GM18519 (cell line): ENCODE results near the gene ASXL2.
A peak's percentile ranks its signal among the peaks of the same experiment; 100 is the strongest.

ENCODE experiments used
- ATAC-seq: cut with Tn5 transposase; IDR thresholded peaks from one replicate; pipeline ENCODE4 v1.9.1; 2021; ENCODE audit warnings: mild to moderate bottlenecking, moderate library complexity; ENCODE audit not compliant: unreplicated experiment, low FRiP score

The ASXL2 gene

DNA sequence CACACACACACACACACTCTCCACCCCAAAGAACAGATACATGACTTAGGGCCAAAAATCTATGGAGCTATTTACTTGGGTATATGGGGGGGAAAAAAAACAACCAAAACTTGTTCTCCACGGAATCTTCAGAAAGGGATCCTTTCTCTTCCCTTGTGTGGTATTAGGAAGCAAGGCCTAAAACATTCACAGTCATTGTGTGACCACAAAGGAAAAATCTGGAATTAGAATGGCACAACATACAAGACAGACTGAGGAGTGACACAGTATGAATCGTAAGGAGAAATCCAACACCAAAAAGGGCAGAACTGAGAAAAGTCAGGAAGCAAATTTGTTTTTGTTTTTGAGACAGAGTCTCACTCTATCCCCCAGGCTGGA is 70.3 kb downstream of the ASXL2 start:
- no peak for ATAC-seq

DNA sequence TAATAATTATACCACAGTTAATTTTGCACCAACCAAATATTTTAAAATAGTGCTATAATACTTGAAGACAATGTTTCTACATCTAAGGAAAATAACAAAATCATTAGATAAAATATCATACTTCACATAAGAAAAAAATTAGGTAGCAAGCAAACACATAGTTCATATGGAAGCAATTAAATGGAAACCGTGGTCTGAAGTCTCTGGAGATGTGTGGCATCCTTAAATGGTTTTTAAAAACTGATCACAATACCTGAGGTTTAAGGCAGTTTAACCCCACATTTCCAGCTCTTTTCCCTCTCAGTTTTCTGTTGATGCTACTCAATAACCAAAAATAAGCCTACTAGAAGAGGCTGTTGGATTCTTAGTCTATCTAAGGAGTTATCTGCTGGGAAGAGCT is 71.3 kb downstream of the ASXL2 start:
- no peak for ATAC-seq

DNA sequence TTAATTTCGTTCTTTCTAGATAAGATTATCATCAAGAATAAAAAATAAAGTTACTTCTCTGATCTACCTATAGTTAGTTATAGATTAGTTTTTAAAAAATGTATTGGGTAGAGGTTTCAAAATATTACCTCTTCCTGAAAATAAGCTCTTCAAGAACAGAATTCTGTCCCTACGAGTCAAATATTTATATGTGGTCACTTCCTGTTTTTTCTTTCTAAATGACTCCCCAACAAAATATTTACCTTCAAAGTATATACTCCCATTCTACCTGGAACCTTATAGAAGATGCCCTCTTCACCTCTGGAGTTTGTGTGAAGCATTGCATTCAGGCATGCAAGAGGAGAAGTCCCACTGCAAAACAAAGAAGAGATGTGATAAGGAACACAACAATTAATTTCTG is 72.3 kb downstream of the ASXL2 start:
- no peak for ATAC-seq

DNA sequence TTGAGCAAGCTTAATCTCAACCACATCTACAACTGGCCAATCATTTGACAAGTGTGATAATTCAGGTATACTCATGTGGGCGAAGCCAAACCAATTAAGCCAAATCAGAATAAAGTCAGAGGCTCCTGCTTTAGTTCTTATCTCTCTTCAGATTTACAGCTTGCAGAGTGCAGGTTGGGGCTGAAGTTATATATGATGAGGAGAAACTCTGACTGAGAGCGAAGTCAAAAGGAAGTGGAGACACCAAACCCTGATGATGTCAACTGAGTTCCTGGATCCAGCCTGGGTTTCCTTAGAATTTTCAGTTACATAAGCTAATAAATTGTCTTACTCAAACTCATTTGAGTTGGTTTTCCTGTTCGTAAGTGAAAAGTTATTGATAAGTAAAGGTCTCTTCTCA is 73.9 kb downstream of the ASXL2 start:
- no peak for ATAC-seq

DNA sequence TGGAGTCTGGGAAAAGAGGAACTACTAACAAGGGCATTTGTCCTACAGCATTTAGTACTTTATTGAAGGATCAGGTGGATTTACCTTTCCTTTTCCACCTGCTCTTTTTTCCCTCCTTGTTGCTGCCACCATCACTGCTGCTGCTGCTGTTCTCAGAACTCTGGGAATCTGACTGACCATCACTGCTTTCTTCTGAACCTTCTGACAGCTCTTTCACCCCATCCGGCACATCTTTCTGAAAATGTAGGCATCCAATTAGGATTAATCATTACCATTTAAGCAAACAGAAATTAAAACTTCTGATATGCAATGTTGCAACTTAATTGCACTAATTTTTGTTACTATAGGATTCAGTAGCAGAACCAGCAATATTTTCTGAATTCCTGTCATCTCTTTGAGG is 79.0 kb downstream of the ASXL2 start:
- no peak for ATAC-seq

DNA sequence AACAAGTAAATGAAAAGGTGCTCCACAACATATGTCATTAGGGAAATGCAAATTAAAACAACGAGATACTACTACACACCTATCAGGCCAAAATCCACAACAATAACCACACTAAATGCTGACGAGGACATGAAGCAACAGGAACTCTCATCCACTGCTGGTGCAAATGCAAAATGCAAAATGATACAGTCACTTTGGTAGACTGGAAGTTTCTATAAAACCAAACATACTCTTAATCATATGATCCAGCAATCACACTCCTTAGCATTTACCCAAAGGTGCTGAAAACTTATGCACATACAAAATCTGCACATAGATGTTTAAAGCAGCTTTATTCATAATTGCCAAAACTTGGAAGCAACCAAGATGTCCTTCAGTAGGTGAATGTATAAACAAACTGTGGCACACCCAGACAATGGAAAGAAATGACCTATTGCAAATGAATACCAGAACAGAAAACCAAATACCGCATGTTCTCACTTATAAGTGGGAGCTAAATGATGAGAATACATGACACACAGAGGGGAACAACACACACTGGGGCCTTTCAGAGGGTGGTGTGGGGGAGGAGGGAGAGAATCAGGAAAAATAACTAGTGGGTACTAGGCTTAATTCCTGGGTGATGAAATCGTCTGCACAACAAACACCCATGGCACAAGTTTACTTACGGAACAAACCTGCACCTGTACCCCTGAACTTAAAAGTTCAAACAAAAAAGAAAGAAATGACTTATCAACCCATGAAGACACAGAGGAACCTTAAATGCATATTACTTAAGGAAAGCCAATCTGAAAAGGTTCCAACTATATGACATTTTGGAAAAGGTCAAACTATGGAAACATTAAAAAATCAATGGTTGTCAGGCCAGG is 80.4 kb downstream of the ASXL2 start:
- no peak for ATAC-seq

DNA sequence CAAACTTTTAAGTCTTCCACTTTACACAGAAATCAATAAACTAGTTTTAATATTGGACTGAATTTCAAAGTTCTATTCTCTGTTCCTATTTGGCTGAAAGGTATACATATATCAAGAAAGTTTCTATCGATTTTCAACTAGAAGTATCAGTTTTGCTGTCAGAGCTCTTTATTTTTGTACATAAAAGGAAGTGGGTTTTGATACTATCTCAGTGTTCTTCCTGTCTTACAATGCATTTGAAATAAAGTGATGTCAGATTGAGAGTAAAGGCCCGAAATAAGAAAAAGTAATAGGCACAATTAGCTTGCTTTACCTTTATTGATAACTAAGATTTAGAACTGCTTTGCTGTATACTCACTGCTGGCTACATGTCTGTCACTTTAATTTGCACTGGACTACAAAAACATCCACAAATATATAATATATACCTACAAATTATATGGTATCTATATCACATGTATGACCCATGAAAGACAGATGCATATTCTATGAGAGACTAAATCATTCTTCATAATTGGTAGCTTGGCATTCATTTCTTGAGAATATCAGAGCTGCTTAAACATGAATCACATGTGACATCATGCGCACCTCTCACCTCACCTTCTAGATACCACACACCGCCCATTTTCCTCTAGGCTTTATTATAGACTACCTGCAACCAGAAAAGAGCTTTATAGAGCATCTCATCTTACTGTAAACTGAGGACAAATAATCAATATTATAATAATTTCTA is 83.6 kb downstream of the ASXL2 start:
- ATAC-seq, result peak; percentile 53

DNA sequence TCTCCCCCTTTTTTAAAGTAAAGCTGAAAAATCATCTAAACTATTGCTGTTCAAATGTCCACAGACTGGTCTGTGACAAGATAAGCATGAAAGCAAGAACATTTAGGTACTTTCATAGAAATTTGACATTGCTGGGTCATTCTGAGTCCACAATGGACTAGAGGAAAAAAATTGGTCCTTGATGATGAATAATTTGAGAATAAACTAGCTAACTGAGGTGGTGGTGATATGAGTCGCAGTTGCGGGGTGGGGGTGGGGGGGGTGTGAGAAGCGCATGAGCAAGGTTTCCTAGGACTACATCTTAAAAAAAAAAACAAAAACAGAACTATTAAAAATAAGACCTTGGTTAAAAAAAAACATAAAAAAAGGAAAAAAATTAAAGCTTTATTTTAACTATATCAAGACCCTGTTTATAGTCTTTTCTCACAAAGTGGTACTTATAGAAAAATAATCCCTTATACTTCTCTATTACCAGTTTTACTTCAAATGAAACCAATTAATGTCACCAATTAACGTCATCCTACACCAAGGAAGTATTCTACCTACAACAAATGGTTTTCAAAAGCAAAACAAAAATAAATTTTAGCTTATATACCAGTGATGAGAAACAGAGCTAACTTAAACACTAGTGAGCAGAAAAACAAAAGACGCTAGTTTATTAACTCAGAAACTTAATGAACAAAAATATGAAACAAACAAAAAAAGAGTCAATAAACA is 88.1 kb downstream of the ASXL2 start:
- no peak for ATAC-seq

DNA sequence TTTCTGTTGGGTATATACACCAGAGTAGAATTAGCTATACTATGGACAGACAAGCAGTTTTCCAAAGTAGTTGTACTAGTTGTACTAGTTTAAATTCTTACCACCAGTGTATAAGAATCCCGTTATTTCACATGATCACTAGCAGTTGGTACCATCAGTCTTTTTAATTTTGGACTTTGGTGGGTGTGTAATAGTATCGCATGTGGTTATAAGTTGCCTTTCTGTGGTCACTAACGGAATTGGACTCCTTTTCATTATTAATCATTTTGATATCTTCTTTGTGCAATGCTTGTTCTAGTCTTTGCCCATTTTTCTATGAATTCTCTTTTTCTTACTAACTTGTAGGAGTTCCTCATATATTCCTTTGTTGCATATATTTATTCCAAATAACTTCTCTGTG is 89.8 kb downstream of the ASXL2 start:
- ATAC-seq, result no peak

DNA sequence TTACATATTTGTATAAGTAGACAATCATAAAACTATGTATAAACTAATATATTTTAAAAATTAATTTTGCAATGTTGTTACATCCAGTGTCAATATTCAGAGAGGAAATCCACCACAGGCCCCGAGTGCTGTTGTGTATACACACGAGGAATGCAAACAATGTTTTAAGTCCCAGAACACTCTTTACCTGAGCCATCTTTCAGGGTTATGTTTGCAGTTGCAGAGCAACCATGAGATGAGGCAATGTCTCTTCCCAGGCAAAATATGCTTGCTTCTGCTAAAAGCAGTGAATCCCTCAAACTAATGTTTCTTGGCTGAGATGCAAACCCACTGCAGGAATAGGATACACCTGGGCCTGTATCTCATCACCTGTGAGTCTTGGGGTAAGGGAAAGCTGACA is 91.3 kb downstream of the ASXL2 start:
- no peak for ATAC-seq

DNA sequence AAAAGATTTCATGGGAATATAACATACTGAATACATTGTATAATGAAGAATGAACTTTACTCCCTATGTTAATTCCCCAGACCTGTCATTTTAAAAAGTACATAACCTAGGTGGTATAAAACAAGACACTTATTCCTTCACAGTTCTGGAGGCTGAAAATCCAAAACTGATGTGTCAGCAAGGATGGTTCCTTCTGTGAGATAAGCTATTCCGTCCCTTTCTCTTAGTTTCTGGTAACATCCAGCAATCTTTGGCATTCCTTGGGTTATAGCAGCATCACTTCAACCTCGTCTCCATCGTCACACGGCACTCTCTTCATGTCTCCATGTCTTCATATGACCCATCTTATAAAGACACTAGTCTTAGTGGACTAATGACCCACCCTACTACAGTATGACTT is 93.9 kb downstream of the ASXL2 start:
- ATAC-seq, result no peak

DNA sequence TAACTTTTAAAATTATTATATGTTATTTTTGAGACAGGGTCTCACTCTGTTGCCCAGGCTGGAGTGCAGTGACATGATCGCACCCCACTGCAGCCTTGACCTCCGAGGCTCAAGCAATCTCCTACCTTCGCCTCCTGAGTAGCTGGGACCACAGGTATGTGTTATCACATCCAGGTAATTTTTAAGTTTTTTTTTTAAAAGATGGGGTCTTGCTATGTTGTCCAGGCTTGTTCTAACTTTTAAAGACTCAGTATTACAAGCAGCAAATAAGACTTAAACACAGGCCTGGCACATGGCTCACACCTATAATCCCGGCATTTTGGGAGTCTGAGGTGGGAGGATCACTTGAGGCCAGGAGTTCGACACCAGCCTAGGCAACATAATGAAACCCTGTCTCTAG is 101.2 kb downstream of the ASXL2 start:
- ATAC-seq, result no peak

DNA sequence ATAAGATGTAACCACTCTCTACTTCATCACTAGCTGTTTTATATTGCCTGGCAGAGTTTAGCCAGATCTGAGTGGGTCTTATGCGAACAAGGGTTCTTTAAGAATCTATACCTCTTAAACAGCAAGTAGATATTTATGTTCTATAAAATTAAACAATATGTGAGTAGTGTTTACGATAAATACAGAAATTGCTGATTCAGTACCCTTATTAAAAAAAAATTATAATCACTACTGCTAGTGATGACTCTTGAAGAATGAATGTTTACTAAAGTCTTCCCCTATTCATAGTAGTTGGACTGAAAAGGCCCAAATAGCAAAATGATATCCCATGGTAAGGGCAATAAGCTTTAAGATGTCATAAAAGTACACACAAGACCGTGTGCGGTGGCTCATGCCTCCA is 106.2 kb downstream of the ASXL2 start:
- no peak for ATAC-seq

DNA sequence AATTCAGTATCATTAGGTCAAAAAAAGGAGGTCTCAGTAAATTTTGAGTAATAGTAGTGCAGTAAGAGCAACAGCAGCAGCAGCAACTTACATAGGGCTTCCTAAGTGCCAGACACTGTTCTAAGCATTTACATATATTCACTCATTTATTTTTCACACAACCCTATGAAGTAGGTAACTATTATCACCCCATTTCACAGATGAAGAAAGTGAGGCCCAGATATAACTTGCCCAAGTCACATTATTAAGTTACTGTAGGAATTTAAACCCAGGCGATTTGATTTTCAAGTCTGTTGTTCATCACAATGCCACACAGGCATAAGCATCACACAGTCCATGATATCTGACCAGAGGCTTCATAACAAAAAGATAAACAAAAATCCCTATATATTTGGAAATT is 114.7 kb downstream of the ASXL2 start:
- no peak for ATAC-seq

DNA sequence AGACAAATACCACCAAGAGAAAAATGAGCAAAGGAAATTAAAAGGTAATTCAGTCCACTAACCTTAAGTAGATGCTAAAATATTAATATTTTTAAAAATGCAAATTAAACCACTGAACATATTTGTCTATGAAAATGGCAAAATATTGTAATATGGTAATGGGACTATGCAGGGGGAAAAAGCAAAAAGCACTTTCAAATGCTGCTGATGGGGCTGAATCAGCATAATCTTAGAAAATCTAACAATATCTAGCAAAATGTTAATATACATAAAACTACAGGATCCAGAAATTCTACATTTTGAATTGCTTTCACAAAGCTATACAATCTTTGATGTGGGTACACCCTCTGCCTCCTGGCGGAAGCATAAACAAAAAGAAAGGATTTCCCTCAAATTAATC is 118.0 kb downstream of the ASXL2 start:
- no peak for ATAC-seq

DNA sequence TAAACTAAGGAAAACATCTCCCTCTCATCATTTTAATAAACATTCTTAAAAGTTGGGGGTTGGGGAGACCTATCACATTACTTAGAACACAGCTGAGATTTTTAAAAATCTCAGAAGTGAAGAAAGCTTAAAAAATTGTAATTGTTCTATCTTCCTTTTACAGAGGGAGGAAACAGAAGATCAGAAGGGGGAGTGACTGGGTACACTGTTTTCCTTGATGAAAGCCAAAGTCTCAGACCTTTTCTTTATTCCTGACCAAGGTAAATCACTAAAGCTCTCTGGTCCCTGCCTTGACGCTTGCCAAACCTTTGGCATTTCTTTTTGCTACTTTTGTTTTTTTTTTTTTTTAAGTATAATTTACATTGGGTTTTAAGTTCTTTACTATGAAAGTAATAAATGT is 119.9 kb downstream of the ASXL2 start:
- no peak for ATAC-seq

DNA sequence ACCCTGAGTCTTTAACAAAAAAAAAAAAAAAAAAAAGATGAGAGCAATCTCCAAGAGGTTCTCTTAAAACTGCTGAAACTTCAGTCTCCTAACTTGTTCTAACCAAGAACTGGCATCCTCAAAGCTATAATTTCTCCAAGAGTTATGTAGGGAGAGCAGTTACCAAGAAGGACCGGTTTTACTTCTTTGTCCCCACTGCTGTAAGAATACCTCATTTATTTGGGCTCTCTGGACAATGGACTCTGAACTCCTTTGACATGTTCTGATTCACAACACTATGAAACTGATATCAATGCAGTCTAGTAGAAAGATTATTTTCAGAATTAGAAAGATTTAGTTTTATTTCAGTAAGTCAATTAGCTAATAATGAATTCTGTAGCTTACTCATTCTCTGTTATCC is 120.4 kb downstream of the ASXL2 start:
- ATAC-seq, result no peak

DNA sequence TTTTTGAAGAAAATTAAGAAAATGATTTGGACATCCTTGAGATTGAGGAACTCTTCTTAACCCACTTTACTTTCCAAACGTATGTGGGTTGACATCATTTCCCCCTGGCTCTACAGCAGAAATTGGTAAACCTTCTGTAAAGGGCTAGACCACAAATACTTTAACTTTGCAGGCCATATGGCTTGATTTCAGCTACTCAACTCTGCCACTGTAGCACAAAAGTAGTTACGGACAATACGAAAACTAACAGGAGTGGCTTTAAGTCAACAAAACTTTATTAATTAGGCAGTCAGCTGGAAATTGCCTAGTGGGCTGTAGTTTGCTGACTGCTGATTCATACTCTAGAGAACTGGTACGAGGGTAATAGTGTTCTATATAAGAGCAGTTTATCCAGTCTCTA is 121.8 kb downstream of the ASXL2 start:
- ATAC-seq, result no peak

DNA sequence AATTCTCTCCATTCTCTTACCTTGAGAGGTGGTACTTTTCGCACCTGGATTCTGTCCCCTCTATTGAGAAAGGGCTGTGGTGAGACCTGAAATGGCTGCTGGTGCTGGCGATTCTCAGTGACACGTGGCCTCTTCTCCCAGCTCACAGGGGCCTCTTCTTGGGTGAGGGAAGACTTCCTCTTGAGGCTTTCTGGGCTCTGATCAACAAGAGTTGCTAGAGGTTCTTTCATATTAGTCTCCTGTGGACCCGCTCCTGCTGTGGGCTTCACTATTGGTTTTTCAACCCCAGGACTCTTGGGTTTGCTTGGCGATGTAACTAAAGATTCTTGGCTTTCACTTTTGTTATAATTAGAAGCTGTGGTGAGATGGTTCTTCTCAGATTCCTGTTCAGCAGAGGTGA is 128.6 kb downstream of the ASXL2 start:
- ATAC-seq, result no peak

DNA sequence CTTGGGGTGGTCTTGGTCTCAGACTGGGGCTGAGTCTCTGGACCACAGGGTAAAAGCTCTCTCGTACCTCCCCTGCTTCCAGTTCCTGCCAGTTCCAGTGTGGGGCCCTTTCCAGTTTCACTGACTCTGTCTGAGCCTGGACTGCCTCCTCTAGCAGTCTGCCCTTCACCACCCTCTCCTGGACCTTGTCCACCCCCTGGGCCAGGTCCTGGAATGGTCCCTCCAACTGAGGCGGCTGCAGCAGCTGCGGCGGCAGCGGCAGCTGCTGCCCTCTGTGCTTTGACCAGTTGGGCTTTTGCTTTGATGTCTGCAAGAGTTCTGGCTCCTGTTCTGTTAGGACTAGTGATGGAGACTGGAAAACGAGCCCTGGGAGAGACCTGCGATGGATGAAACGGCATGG is 134.2 kb downstream of the ASXL2 start:
- no peak for ATAC-seq

DNA sequence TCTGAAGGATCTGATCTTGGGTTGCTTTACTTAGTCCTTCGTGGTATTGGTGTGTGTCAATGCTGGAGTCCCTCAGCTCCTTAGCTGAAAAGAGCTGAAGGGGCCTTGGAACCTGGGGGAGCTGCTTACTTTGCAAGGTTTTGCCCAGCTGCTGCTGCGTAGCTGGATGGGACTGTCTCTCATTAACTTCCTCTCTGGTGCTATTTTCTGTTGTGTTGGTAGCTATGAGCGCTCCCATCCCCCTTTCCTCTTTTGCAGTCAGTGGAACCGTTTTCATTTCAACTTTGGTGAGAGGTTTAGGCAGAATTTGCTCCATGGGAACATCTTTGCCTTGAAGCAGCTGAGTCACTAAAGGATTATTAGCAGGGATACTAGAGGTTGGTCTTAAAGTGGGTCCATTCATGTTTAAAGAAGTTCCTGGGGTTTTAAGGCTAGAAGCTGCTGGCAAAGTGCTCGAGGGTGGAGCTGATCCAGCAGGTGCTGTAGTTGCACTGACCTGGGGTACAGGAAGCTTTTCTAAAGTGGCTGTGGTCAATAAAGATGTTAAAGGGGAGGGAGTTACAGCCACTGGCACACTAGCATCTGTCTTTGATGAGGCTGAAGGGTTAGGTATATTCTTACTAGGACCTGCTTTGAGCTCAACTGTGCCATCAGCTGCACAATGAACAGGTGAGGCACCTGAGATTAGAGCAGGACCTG is 135.0 kb downstream of the ASXL2 start:
- no peak for ATAC-seq
